Left hindlimb (tissue), 1 donor: Measurements from ENCODE around the gene CDY1B.
"Not testable (repeated sequence)": the region's sequence is repeated elsewhere in the genome, so short reads cannot be mapped to it uniquely, and the experiment has no call there.

Source experiments
- DNase-seq: peaks from one replicate; pipeline ENCODE4 v3.0.0-alpha.2; 2018

Gene CDY1B, protein sequence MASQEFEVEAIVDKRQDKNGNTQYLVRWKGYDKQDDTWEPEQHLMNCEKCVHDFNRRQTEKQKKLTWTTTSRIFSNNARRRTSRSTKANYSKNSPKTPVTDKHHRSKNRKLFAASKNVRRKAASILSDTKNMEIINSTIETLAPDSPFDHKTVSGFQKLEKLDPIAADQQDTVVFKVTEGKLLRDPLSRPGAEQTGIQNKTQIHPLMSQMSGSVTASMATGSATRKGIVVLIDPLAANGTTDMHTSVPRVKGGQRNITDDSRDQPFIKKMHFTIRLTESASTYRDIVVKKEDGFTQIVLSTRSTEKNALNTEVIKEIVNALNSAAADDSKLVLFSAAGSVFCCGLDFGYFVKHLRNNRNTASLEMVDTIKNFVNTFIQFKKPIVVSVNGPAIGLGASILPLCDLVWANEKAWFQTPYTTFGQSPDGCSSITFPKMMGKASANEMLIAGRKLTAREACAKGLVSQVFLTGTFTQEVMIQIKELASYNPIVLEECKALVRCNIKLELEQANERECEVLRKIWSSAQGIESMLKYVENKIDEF

DNA sequence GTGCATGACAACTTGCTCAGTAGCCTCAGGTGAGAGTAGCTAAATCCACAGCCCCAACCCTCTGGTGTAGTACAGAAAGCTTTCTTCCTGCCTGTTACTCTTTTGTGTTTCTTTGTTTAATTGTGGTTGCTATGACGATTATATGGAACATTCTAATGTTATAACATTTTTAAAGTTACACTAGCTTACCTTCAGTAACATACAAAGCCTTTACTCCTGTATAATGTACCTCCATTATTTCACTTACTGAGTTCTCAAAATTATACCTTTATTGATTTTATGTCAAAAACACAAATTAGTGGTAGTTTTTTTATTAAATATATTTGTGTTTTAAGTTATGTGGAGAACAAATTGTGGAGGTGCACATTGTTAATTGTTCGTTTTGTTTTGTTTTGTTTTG, at the start of gene CDY1B:
Gene CDY1B (minus strand): TSS at position 101 of the 400 bp plus-strand sequence. CDS start 331 bp downstream, outside the sequence.
- not testable (repeated sequence) for DNase-seq

DNA sequence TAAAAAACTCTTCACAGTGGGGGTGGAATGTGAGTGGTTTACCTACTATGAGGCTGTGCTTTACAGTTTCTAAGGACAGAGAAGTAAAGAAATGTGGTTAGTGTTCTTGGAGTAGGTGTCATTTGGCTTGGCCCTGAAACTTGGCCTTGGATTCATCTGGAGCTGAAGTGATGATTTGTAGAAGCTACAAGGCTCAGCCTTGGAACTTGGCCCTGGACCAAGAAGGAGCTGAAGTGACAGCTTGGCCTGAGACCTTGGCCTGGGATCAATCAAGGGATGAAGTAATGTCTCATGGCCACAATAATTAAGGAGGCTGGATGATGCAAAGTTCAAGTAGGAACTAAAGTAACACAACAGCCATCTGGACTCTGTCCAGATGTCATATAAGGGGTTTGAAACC, 1.7 kb upstream of the CDY1B start:
- not testable (repeated sequence) for DNase-seq

DNA sequence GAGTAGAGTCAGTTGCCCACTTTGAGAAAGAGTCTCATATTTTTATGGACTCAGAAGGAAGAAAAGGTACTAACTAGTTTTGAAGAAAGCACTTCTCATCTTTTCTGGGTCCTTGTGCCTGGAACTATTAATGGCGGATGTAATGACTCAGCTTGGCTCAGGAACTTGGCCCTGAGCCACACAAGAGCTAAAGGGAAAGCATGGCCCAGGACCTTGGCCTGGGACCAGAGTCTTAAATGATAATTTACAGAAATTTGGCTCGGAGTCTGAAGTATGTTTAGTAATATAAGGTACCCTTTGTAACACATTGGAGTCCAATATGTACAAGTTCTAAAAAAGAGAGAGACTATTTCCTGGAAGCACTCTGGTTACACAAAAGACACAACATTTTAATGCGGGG, 4.6 kb downstream of the CDY1B start:
- not testable (repeated sequence) for DNase-seq

DNA sequence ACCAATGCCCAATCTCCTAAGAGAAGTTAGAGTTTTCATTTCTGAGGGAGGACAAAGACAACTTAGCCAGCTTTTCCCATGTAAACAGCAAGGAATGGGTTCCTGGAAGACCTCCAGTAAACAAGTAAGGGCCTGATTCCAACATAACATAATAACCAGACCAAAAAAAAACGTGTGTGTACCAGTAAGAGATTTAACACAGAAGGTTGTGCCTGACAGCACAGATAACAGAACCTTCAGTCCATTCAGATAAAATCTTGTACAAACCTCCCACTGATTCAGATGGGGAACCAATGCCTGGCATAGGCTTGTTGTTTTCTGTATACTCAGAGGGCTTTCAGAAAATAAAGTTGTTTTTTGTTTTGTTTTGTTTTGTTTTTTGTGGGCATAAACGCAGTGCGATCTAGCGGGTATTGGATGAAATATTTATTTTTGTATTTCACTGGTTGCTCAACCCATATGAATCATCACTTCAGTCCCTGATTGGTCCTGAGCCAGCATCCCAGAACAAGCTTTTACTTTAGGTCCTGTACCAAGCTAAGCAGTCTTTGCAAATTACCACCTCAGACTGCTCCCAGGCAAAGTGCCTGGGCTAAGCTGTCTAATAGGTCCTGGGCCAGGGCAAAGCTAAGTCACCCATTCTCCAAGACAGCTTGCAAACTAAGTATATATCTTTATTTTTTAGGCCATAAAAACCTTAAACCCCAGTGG, 8.7 kb downstream of the CDY1B start:
- DNase-seq = not testable (repeated sequence)

DNA sequence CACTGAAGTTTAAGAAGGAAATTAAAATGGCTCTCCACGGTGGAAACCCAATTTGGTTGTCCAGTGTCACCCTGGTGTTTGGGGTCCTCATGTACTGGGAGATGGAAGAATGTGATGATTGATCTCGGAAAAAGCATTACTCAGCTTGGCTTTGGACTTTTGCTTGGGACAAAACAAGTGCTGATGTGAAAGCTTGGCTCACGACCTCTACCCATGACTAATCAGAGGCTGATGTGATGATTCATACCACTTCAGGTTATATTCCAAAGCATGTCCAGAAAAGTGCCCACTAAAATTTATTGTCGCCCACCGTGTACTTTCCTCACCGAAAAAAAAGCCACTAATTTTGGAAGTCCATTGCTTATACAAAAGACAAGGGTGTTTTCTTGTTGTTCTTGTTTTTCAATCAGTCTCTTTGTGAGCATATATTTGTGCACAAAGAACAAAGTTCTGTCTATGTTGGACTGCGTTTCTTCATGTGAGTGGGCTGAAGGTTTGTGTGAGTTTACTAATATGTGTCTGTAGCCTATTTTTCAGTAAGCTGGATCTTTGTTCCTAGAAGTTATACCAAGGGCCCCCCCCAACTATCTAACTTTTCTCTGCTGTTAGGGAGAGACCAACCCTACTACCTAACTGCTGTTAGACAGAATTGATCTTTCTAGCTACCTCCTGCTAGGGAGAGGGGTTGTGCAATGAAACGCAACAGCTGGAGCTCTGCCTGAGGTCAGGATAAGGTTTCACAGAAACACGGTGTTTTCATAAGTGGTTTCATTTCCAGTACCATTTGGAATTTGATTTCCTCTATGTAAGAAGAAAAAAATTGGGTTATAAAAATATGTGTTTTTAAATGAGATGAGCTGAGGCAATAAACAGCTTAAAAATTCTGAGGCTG, 21.4 kb downstream of the CDY1B start:
- not testable (repeated sequence) for DNase-seq
